HCT116 (cell line): Measurements from ENCODE around the gene FIBP. TPM values are rescaled to one million over a fixed set of nuclear protein-coding genes. Genes with fewer than 3 reads are reported as not detected.

Experiments
- ATAC-seq: fragments of 200-7000 bp; cut with Tn5 transposase; 2 replicates; pipeline ENCODE4 v1.9.1; 2020; ENCODE audit warnings: mild to moderate bottlenecking, moderate library complexity
- BruUV-seq: library from RNA; stranded (reverse); fragments of 400-500 nt; replicated peaks from 2 replicates; lab custom pipeline; 2021; lab: Mats Ljungman, UMichigan
- CTCF ChIA-PET: fragments of 300-600 bp; sonication (Branson Sonifier 250); formaldehyde crosslinking; loops from one replicate; lab custom pipeline; 2021; ENCODE audit warnings: antibody characterized with exemption; lab: Charles Lee
- POLR2A ChIA-PET: fragments of 300-600, 350-600 bp; sonication (Branson Sonifier 250); formaldehyde crosslinking; loops from one replicate; lab custom pipeline; 2021; ENCODE audit warnings: antibody characterized with exemption; lab: Charles Lee
- RAD21 ChIA-PET, 2 experiments: fragments of 300-600 bp; sonication (Branson Sonifier 250); formaldehyde crosslinking; loops; one replicate each; lab custom pipeline; 2023; ENCODE audit warnings: low total read pairs in 2 of 2; ENCODE audit not compliant: uncharacterized antibody in 2 of 2, unreplicated experiment in 2 of 2, low non-redundant PET in 1 of 2; lab: Charles Lee
- DNase-seq: peaks from one replicate; pipeline ENCODE4 v3.0.0-alpha.2; 2010; ENCODE audit warnings: low read depth, low spot score
- H2AFZ ChIP-seq: fragments of 200-600 bp; shearing (Covaris generic), sonication (generic); 2 replicates; pipeline ENCODE4 v1.6.1; 2017; ENCODE audit warnings: low read depth, mixed run types, mixed read lengths, antibody characterized with exemption, low read length; ENCODE audit not compliant: poor library complexity, severe bottlenecking
- H3K27ac ChIP-seq: 2 replicates; pipeline ENCODE4 v1.5.1; 2012; ENCODE audit warnings: low read depth, low read length
- H3K27me3 ChIP-seq: fragments of 200-600 bp; sonication (generic); 2 replicates; pipeline ENCODE4 v1.6.1; 2016; ENCODE audit warnings: mixed run types, low read length, mixed read lengths; ENCODE audit not compliant: insufficient read depth
- H3K36me3 ChIP-seq, 2 experiments: fragments of 200-500 bp in 1 of 2; fragments of 200-600 bp in 1 of 2; sonication (Bioruptor generic) in 1 of 2; sonication (generic) in 1 of 2; 2 replicates each; pipeline versions ENCODE4 v1.5.1 to v1.6.1; 2014 to 2016; ENCODE audit warnings: low read length in 2 of 2, inconsistent platforms in 1 of 2, mixed read lengths in 1 of 2, mixed run types in 1 of 2; ENCODE audit not compliant: insufficient read depth in 2 of 2, control insufficient read depth in 1 of 2
- H3K4me1 ChIP-seq, 2 experiments: fragments of 200-600 bp in 1 of 2; sonication (generic) in 1 of 2; 2 replicates each; pipeline versions ENCODE4 v1.5.1 to v1.6.1; 2012 to 2017; ENCODE audit warnings: low read length in 2 of 2, inconsistent platforms in 1 of 2, mild to moderate bottlenecking in 1 of 2, mixed read lengths in 1 of 2, mixed run types in 1 of 2, moderate library complexity in 1 of 2; ENCODE audit not compliant: insufficient read depth in 2 of 2, control insufficient read depth in 1 of 2
- H3K4me2 ChIP-seq: fragments of 200-600 bp; sonication (generic); 2 replicates; pipeline ENCODE4 v1.6.1; 2017; ENCODE audit warnings: mixed run types, low read length, mixed read lengths
- H3K4me3 ChIP-seq, 2 experiments: fragments of 200-600 bp in 1 of 2; sonication (generic) in 1 of 2; replicated peaks in 1 of 2; 2 replicates each; pipeline ENCODE4 v1.5.1; 2011 to 2016; ENCODE audit warnings: low read length in 2 of 2, control low read depth in 1 of 2, low read depth in 1 of 2, mild to moderate bottlenecking in 1 of 2, mixed read lengths in 1 of 2, mixed run types in 1 of 2
- H3K79me2 ChIP-seq: fragments of 200-600 bp; sonication (generic); 2 replicates; pipeline ENCODE4 v1.6.1; 2017; ENCODE audit warnings: mild to moderate bottlenecking, mixed run types, low read length, moderate library complexity, mixed read lengths; ENCODE audit not compliant: insufficient read depth
- H3K9ac ChIP-seq: fragments of 200-600 bp; sonication (generic); 2 replicates; pipeline ENCODE4 v1.6.1; 2016; ENCODE audit warnings: low read length, mixed read lengths
- H3K9me2 ChIP-seq: fragments of 200-600 bp; sonication (generic), shearing (Covaris generic); 2 replicates; pipeline ENCODE4 v1.6.1; 2017; ENCODE audit warnings: mixed run types, mild to moderate bottlenecking, moderate library complexity; ENCODE audit not compliant: insufficient read depth
- H3K9me3 ChIP-seq, 2 experiments: fragments of 200-500 bp in 1 of 2; fragments of 200-600 bp in 1 of 2; sonication (Bioruptor generic) in 1 of 2; sonication (generic) in 1 of 2; 2 replicates each; pipeline ENCODE4 v1.6.1; 2014 to 2017; ENCODE audit warnings: low read length in 2 of 2, mixed read lengths in 2 of 2, inconsistent platforms in 1 of 2, low read depth in 1 of 2, mild to moderate bottlenecking in 1 of 2, mixed run types in 1 of 2, moderate library complexity in 1 of 2; ENCODE audit not compliant: control insufficient read depth in 1 of 2, insufficient read depth in 1 of 2
- H4K20me1 ChIP-seq: fragments of 200-600 bp; sonication (generic), shearing (Covaris generic); 2 replicates; pipeline ENCODE4 v1.6.1; 2017; ENCODE audit warnings: mixed run types, mild to moderate bottlenecking, moderate library complexity; ENCODE audit not compliant: insufficient read depth
- CEBPB ChIP-seq: IDR thresholded peaks from 2 replicates; pipeline ENCODE4 v1.6.1; 2012; ENCODE audit warnings: low read depth
- ELF1 ChIP-seq: IDR thresholded peaks from 2 replicates; pipeline ENCODE4 v1.6.1; 2012; ENCODE audit warnings: low read depth, borderline replicate concordance
- EZH2 ChIP-seq: fragments of 200-600 bp; sonication (generic); IDR thresholded peaks from 2 replicates; pipeline ENCODE4 v1.6.1; 2017; ENCODE audit warnings: antibody characterized with exemption, mixed run types
- EZH2phosphoT487 ChIP-seq: fragments of 200-600 bp; IDR thresholded peaks from 2 replicates; pipeline ENCODE4 v1.6.1; 2018; ENCODE audit warnings: antibody characterized with exemption, borderline replicate concordance
- FOSL1 ChIP-seq: IDR thresholded peaks from 2 replicates; pipeline ENCODE4 v1.6.1; 2012; ENCODE audit warnings: low read depth
- POLR2A ChIP-seq: IDR thresholded peaks from 2 replicates; pipeline ENCODE4 v1.7.0; 2011; ENCODE audit warnings: borderline replicate concordance; ENCODE audit not compliant: insufficient read depth, insufficient read length; ENCODE audit errors: extremely low read depth
- RAD21 ChIP-seq: IDR thresholded peaks from 2 replicates; pipeline ENCODE4 v1.6.1; 2012; ENCODE audit warnings: low read depth, mild to moderate bottlenecking
- SIN3A ChIP-seq: IDR thresholded peaks from 2 replicates; pipeline ENCODE4 v1.6.1; 2012; ENCODE audit warnings: low read depth
- SP1 ChIP-seq: IDR thresholded peaks from 2 replicates; pipeline ENCODE4 v1.6.1; 2012; ENCODE audit warnings: low read depth
- SRF ChIP-seq: IDR thresholded peaks from 2 replicates; pipeline ENCODE4 v1.6.1; 2012; ENCODE audit warnings: low read depth
- ZNF274 ChIP-seq: fragments of 200-500 bp; sonication (Bioruptor generic); IDR thresholded peaks from 2 replicates; pipeline ENCODE4 v1.6.1; 2014; ENCODE audit warnings: mild to moderate bottlenecking, low read depth, low read length, inconsistent platforms
- intact Hi-C: fragments of 100-400 bp; cut with micrococcal nuclease; formaldehyde crosslinking; loops from 2 replicates; pipeline ENCODE4 v1.10.0; 2022
- total RNA-seq: library from RNA; stranded (reverse); gene quantifications from one replicate; pipeline ENCODE4 v1.2.1, GENCODE V29; 2021; ENCODE audit not compliant: unreplicated experiment
- TF ChIP-seq, protein P1 (sequence below): IDR thresholded peaks from 2 replicates; pipeline ENCODE4 v1.6.1; 2012
- TF ChIP-seq, protein P2 (sequence below): IDR thresholded peaks from 2 replicates; pipeline ENCODE4 v1.6.1; 2011; ENCODE audit warnings: mild to moderate bottlenecking, low read length, moderate library complexity; ENCODE audit not compliant: insufficient replicate concordance; ENCODE audit errors: extremely low read depth
- TF ChIP-seq, protein P3 (sequence below), 3 experiments: fragments of 200-600 bp in 1 of 3; sonication (generic) in 1 of 3; IDR thresholded peaks in 2 of 3; conservative IDR thresholded peaks in 1 of 3; 2 replicates each; pipeline ENCODE4 v1.5.1; 2012 to 2017; ENCODE audit warnings: low read depth in 2 of 3, low read length in 2 of 3, antibody characterized with exemption in 1 of 3, borderline replicate concordance in 1 of 3, control low read depth in 1 of 3, mild to moderate bottlenecking in 1 of 3, mixed read lengths in 1 of 3, mixed run types in 1 of 3, moderate library complexity in 1 of 3; ENCODE audit not compliant: insufficient read depth in 1 of 3
- TF ChIP-seq, protein P4 (sequence below): IDR thresholded peaks from 2 replicates; pipeline ENCODE4 v1.6.1; 2012; ENCODE audit warnings: low read depth

FIBP gene
- total RNA-seq, 1 experiment from 2014 or later: 96.0 TPM

DNA sequence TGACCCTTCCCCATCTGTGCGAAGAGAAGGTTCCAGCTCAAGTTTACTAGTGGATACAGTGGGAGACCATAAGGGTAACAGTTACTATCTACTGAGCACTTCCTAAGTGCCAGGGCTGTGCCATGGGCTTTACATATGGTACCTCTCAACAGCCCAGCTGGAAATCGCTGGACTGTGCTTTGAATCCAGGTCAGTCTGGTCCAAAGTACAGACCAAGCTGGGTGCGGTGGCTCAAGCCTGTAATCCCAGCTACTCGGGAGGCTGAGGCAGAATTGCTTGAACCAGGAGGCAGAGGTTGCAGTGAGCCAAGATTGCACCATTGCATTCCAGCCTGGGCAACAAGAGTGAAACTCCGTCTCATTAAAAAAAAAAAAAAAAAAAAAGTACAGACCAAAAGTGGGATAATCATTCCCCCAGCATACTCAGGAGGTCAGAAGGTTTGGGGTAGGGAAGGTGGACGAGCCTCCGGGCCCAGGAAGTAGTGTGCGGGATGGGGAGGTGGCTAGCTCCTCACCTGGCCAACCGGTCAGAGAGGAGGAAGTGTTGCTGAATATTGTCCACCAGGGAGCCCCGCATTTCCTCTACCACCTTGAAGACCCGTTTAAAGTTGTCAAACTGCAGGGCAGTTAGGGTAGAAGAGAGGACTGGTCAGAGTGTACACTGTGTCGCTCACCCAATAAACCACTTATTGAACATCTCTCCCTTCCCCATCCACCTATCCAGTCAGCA, 2.3 kb downstream of the FIBP start:
- peaks cover 39% of the 10 kb centered on the region for H3K79me2 ChIP-seq
- no peaks in the 10 kb centered on the region for H4K20me1 ChIP-seq
- RAD21 ChIA-PET: interaction anchor here in 1 of 2 experiments (1.2 kb wide), 1 partner anchor 136 kb away, joined by 3 read pairs; no protein-coding TSS in a partner anchor
- H2AFZ ChIP-seq: no peak overlapping the region
- DNase-seq (no peak), ATAC-seq (no peak)
- H3K4me1 ChIP-seq: peaks cover 15 to 50% of the 10 kb centered on the region in 2 experiments
- no peak overlapping the region for H3K4me2 ChIP-seq
- CTCF ChIA-PET: interaction anchor here (1.0 to 3.1 kb wide), 8 partner anchors 16 to 180 kb away, joined by 3 to 38 read pairs (median 6); partner anchors contain the start of genes KAT5 and MUS81
- BruUV-seq: no TSS peak
- H3K27me3 ChIP-seq: no peaks in the 10 kb centered on the region
- no peak overlapping the region for H3K4me3 ChIP-seq
- no peaks in the 10 kb centered on the region for H3K9me2 ChIP-seq
- TF ChIP-seq ZNF274 (no peak), SIN3A (no peak), EZH2phosphoT487 (no peak), ELF1 (no peak), CEBPB (no peak), FOSL1 (no peak), SP1 (no peak), EZH2 (no peak), POLR2A (no peak), RAD21 (no peak), SRF (no peak)
- TF ChIP-seq, protein P1, sequence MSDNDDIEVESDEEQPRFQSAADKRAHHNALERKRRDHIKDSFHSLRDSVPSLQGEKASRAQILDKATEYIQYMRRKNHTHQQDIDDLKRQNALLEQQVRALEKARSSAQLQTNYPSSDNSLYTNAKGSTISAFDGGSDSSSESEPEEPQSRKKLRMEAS: no peak
- TF ChIP-seq, protein P2, sequence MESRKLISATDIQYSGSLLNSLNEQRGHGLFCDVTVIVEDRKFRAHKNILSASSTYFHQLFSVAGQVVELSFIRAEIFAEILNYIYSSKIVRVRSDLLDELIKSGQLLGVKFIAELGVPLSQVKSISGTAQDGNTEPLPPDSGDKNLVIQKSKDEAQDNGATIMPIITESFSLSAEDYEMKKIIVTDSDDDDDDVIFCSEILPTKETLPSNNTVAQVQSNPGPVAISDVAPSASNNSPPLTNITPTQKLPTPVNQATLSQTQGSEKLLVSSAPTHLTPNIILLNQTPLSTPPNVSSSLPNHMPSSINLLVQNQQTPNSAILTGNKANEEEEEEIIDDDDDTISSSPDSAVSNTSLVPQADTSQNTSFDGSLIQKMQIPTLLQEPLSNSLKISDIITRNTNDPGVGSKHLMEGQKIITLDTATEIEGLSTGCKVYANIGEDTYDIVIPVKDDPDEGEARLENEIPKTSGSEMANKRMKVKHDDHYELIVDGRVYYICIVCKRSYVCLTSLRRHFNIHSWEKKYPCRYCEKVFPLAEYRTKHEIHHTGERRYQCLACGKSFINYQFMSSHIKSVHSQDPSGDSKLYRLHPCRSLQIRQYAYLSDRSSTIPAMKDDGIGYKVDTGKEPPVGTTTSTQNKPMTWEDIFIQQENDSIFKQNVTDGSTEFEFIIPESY: no peak
- TF ChIP-seq, protein P3, sequence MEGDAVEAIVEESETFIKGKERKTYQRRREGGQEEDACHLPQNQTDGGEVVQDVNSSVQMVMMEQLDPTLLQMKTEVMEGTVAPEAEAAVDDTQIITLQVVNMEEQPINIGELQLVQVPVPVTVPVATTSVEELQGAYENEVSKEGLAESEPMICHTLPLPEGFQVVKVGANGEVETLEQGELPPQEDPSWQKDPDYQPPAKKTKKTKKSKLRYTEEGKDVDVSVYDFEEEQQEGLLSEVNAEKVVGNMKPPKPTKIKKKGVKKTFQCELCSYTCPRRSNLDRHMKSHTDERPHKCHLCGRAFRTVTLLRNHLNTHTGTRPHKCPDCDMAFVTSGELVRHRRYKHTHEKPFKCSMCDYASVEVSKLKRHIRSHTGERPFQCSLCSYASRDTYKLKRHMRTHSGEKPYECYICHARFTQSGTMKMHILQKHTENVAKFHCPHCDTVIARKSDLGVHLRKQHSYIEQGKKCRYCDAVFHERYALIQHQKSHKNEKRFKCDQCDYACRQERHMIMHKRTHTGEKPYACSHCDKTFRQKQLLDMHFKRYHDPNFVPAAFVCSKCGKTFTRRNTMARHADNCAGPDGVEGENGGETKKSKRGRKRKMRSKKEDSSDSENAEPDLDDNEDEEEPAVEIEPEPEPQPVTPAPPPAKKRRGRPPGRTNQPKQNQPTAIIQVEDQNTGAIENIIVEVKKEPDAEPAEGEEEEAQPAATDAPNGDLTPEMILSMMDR (IDR thresholded peaks at IDR 0.05 in 2 of 3, conservative IDR thresholded peaks at IDR 0.05 in 1 of 3; ENCODE audit: borderline replicate concordance in 1 of 3, insufficient read depth in 1 of 3, low read depth in 2 of 3, low read length in 2 of 3): no peak
- TF ChIP-seq, protein P4, sequence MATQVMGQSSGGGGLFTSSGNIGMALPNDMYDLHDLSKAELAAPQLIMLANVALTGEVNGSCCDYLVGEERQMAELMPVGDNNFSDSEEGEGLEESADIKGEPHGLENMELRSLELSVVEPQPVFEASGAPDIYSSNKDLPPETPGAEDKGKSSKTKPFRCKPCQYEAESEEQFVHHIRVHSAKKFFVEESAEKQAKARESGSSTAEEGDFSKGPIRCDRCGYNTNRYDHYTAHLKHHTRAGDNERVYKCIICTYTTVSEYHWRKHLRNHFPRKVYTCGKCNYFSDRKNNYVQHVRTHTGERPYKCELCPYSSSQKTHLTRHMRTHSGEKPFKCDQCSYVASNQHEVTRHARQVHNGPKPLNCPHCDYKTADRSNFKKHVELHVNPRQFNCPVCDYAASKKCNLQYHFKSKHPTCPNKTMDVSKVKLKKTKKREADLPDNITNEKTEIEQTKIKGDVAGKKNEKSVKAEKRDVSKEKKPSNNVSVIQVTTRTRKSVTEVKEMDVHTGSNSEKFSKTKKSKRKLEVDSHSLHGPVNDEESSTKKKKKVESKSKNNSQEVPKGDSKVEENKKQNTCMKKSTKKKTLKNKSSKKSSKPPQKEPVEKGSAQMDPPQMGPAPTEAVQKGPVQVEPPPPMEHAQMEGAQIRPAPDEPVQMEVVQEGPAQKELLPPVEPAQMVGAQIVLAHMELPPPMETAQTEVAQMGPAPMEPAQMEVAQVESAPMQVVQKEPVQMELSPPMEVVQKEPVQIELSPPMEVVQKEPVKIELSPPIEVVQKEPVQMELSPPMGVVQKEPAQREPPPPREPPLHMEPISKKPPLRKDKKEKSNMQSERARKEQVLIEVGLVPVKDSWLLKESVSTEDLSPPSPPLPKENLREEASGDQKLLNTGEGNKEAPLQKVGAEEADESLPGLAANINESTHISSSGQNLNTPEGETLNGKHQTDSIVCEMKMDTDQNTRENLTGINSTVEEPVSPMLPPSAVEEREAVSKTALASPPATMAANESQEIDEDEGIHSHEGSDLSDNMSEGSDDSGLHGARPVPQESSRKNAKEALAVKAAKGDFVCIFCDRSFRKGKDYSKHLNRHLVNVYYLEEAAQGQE: no peak
- POLR2A ChIA-PET: interaction anchor here (0.7 to 0.9 kb wide), 2 partner anchors 27 to 28 kb away, joined by 3 to 4 read pairs; partner anchors contain the start of gene CFL1
- peaks cover 14 to 50% of the 10 kb centered on the region in 2 experiments for H3K36me3 ChIP-seq
- intact Hi-C loops: no loop called here
- no peak overlapping the region for H3K9ac ChIP-seq
- H3K9me3 ChIP-seq: no peaks in the 10 kb centered on the region
- H3K27ac ChIP-seq: no peak overlapping the region
